Measurements from ENCODE around the gene B3GNT2. TPM values are rescaled to one million over a fixed set of nuclear protein-coding genes. Genes with fewer than 3 reads are reported as not detected.

Gene B3GNT2
- total and polyA plus RNA-seq, 2 donors (not counting 1 experiment from before 2014, with no cell fraction given), result 14.3 to 24.6 TPM

DNA sequence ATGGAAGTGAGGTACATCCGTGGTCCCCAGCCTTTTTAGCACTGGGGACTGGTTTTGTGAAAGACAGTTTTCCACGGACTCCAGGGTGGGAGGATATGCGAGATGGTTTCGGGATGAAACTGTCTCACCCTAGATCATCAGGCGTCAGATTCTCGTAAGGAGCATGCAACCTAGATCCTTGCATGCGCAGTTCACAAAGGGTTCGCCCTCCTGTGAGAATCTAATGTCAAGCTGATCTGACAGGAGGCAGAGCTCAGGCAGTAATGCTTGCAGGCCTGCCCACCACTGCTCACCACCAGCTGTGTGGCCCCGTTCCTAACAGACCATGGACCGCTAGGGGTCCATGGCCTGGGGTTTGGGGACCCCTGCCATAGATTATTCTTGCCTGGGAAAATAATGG is 11.6 kb downstream of the B3GNT2 start:
- DNase-seq, result no peak
- no peak for TF ChIP-seq CTCF (IDR thresholded peaks at IDR 0.05)
- TF ChIP-seq EZH2 (IDR thresholded peaks at IDR 0.05; ENCODE audit: borderline replicate concordance, insufficient read depth, low read depth, low read length, poor library complexity, severe bottlenecking), result no peak
- no peaks in the 10 kb centered on the region for H3K27me3 Mint-ChIP-seq
- Histone ChIP-seq H3K9ac (ENCODE audit: low read length) (no peak overlapping the region), H3K36me3 (replicated peaks in 1 of 2; ENCODE audit: control extremely low read depth in 1 of 2, control insufficient read depth in 1 of 2, extremely low read depth in 1 of 2, insufficient read depth in 2 of 2, low read length in 1 of 2) (peaks cover 0 to 10% of the 10 kb centered on the region in 2 experiments), H2AFZ (ENCODE audit: insufficient read depth, low read depth, low read length, poor library complexity, severe bottlenecking) (no peak overlapping the region), H3K27ac (ENCODE audit: low read length in 2 of 2) (no peak overlapping the region), H3K4me2 (replicated peaks; ENCODE audit: low read depth, low read length, poor library complexity, severe bottlenecking) (no peak overlapping the region), H3K27me3 (replicated peaks in 1 of 4; ENCODE audit: control extremely low read depth in 1 of 4, control insufficient read depth in 3 of 4, insufficient read depth in 4 of 4, low read length in 3 of 4) (no peaks in the 10 kb centered on the region), H4K20me1 (ENCODE audit: control insufficient read depth, insufficient read depth, low read length, poor library complexity, severe bottlenecking) (peaks cover 97% of the 10 kb centered on the region), H3K4me1 (ENCODE audit: control insufficient read depth in 2 of 2, insufficient read depth in 2 of 2, low read length in 2 of 2) (peaks cover 16 to 37% of the 10 kb centered on the region in 2 donors), H3K9me3 (ENCODE audit: control extremely low read depth in 1 of 3, control insufficient read depth in 2 of 3, insufficient read depth in 1 of 3, low read length in 2 of 3) (peaks cover 0 to 15% (median 13%) of the 10 kb centered on the region in 3 donors), H3K79me2 (ENCODE audit: control insufficient read depth, insufficient read depth, low read length) (peaks cover 100% of the 10 kb centered on the region), H3K4me3 (ENCODE audit: control extremely low read depth in 1 of 5, extremely low read depth in 1 of 5, insufficient read depth in 1 of 5, low read depth in 2 of 5, low read length in 4 of 5) (no peak overlapping the region)
- ChIA-PET CTCF (no interaction called here), POLR2A (no interaction called here)
- over 99% methylated on average over 9 of the region's 10 CpGs for WGBS (ENCODE audit: insufficient coverage)
- no peak overlapping the region for H3K27ac Mint-ChIP-seq
- intact Hi-C loops (cut with micrococcal nuclease), result no loop called here
- H3K4me1 Mint-ChIP-seq, result peaks cover 68% of the 10 kb centered on the region
- no peak overlapping the region for H3K4me3 Mint-ChIP-seq
- no peaks in the 10 kb centered on the region for H3K9me3 Mint-ChIP-seq (ENCODE audit: insufficient read depth)
- no peak for ATAC-seq (ENCODE audit: low read depth)

- Histone ChIP-seq H4K20me1 (ENCODE audit: control insufficient read depth, insufficient read depth, low read length, poor library complexity, severe bottlenecking) (peaks cover 97% of the 10 kb centered on the region), H3K4me1 (ENCODE audit: control insufficient read depth in 2 of 2, insufficient read depth in 2 of 2, low read length in 2 of 2) (peaks cover 10 to 35% of the 10 kb centered on the region in 2 donors)
Measured at GRCh38 chr2:62208074-62208757, 12.3 kb downstream of the B3GNT2 start.

More at GRCh38 chr2:62208074-62208757, 12.3 kb downstream of the B3GNT2 start:
- intact Hi-C loops (cut with micrococcal nuclease), result no loop called here
- DNase-seq, result no peak
- peaks cover 0 to 11% of the 10 kb centered on the region in 2 experiments for H3K36me3 ChIP-seq (replicated peaks in 1 of 2; ENCODE audit: control extremely low read depth in 1 of 2, control insufficient read depth in 1 of 2, extremely low read depth in 1 of 2, insufficient read depth in 2 of 2, low read length in 1 of 2)
- WGBS (ENCODE audit: insufficient coverage), result 93% methylated on average over 2 of the region's 4 CpGs
- no peaks in the 10 kb centered on the region for H3K27me3 ChIP-seq (replicated peaks in 1 of 4; ENCODE audit: control extremely low read depth in 1 of 4, control insufficient read depth in 3 of 4, insufficient read depth in 4 of 4, low read length in 3 of 4)
- peaks cover 100% of the 10 kb centered on the region for H3K79me2 ChIP-seq (ENCODE audit: control insufficient read depth, insufficient read depth, low read length)
- ATAC-seq (ENCODE audit: low read depth), result no peak
- CTCF ChIA-PET, result no interaction called here
- H2AFZ ChIP-seq (ENCODE audit: insufficient read depth, low read depth, low read length, poor library complexity, severe bottlenecking), result no peak overlapping the region
- no peak overlapping the region for H3K4me2 ChIP-seq (replicated peaks; ENCODE audit: low read depth, low read length, poor library complexity, severe bottlenecking)
- POLR2A ChIA-PET, result no interaction called here
- Mint-ChIP-seq H3K27me3 (no peaks in the 10 kb centered on the region), H3K27ac (no peak overlapping the region), H3K4me3 (no peak overlapping the region), H3K4me1 (peaks cover 67% of the 10 kb centered on the region), H3K9me3 (ENCODE audit: insufficient read depth) (no peaks in the 10 kb centered on the region)
- H3K9me3 ChIP-seq (ENCODE audit: control extremely low read depth in 1 of 3, control insufficient read depth in 2 of 3, insufficient read depth in 1 of 3, low read length in 2 of 3), result peaks cover 0 to 15% (median 13%) of the 10 kb centered on the region in 3 donors
- no peak overlapping the region for H3K4me3 ChIP-seq (ENCODE audit: control extremely low read depth in 1 of 5, extremely low read depth in 1 of 5, insufficient read depth in 1 of 5, low read depth in 2 of 5, low read length in 4 of 5)
- H3K9ac ChIP-seq (ENCODE audit: low read length), result no peak overlapping the region
- H3K27ac ChIP-seq (ENCODE audit: low read length in 2 of 2), result no peak overlapping the region
- TF ChIP-seq CTCF (IDR thresholded peaks at IDR 0.05) (no peak), EZH2 (IDR thresholded peaks at IDR 0.05; ENCODE audit: borderline replicate concordance, insufficient read depth, low read depth, low read length, poor library complexity, severe bottlenecking) (no peak)

All from B cell (primary cell).